NT2/D1 (cell line): Measurements from ENCODE around the gene RAD18.

ENCODE experiments used
- SUZ12 ChIP-seq: IDR thresholded peaks from 2 replicates; pipeline ENCODE4 v1.6.1; 2011; ENCODE audit not compliant: insufficient read length, insufficient read depth; ENCODE audit errors: extremely low read depth
- YY1 ChIP-seq: IDR thresholded peaks from 2 replicates; pipeline ENCODE4 v1.6.1; 2011; ENCODE audit not compliant: insufficient read length, insufficient read depth
- ZNF274 ChIP-seq: IDR thresholded peaks from 2 replicates; pipeline ENCODE4 v1.6.1; 2011; ENCODE audit warnings: mild to moderate bottlenecking, low read depth, low read length

DNA sequence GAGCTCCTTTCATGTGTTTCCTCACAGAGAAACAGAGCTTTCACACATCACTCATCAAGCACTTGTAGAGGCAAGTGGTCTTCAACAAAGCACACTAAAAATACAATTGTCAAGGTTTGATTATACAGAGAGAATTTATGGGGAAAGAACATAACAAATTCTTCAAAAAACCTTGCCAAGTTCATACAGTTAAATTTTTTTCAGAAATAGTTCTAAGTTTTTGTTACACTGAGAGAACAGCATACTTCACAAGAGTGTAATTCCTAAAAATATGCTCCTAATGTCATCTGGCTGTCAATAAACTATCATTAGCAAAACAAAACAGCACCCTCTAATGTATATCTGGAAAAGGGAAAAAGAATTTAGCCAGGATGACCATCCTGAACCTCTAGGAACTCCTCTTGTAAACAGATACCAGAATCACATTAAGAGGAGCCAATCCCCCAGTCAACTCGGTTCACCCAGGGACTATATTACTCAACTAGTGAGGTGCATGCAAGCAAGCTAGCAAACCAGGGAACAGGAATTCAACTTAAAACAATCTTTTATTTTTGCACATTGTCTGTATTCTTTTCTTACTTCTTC is 63.3 kb downstream of the RAD18 start:
- no peak for TF ChIP-seq ZNF274
- TF ChIP-seq YY1: no peak
- no peak for TF ChIP-seq SUZ12
